MCF 10A (cell line): ENCODE measurements around the gene CCDC137. TPM values are rescaled to one million over a fixed set of nuclear protein-coding genes. Genes with fewer than 3 reads are reported as not detected.

Experiments used
- BruUV-seq: library from RNA; stranded (reverse); fragments of 400-500 nt; replicated peaks from 2 replicates; lab custom pipeline; 2021; lab: Mats Ljungman, UMichigan
- CTCF ChIA-PET: fragments of 300-600 bp; sonication (Branson Sonifier 250); formaldehyde crosslinking; extraction: SDS; loops from one replicate; lab custom pipeline; 2021; ENCODE audit warnings: antibody characterized with exemption, inconsistent platforms; lab: Yijun Ruan, JAX
- POLR2A ChIA-PET: fragments of 300-600, 350-650 bp; sonication (Branson Sonifier 250); formaldehyde crosslinking; extraction: SDS; loops from one replicate; lab custom pipeline; 2020; ENCODE audit warnings: antibody characterized with exemption, inconsistent platforms; lab: Yijun Ruan, JAX
- DNase-seq: peaks from one replicate; pipeline ENCODE4 v3.0.0-alpha.2; 2018; ENCODE audit not compliant: unreplicated experiment
- H3K27ac Mint-ChIP-seq: one replicate; pipeline ENCODE4 v1.8.0; 2022; ENCODE audit warnings: mild to moderate bottlenecking, low read depth, mixed read lengths; ENCODE audit not compliant: unreplicated experiment
- H3K27me3 Mint-ChIP-seq: one replicate; pipeline ENCODE4 v1.8.0; 2022; ENCODE audit warnings: mixed read lengths; ENCODE audit not compliant: insufficient read depth, unreplicated experiment
- H3K36me3 Mint-ChIP-seq: one replicate; pipeline ENCODE4 v1.8.0; 2022; ENCODE audit warnings: mild to moderate bottlenecking, moderate library complexity, mixed read lengths; ENCODE audit not compliant: insufficient read depth, unreplicated experiment
- H3K4me1 Mint-ChIP-seq: one replicate; pipeline ENCODE4 v1.8.0; 2022; ENCODE audit warnings: mixed read lengths; ENCODE audit not compliant: insufficient read depth, unreplicated experiment
- H3K4me3 Mint-ChIP-seq: one replicate; pipeline ENCODE4 v1.8.0; 2022; ENCODE audit warnings: mild to moderate bottlenecking, moderate library complexity, mixed read lengths; ENCODE audit not compliant: unreplicated experiment
- H3K9me3 Mint-ChIP-seq: one replicate; pipeline ENCODE4 v1.8.0; 2022; ENCODE audit warnings: mixed read lengths; ENCODE audit not compliant: unreplicated experiment
- intact Hi-C: fragments of 100-400 bp; cut with micrococcal nuclease; formaldehyde crosslinking; loops from 2 replicates; pipeline ENCODE4 v1.14.1; 2022
- total RNA-seq: library from RNA; stranded (reverse); gene quantifications from 2 replicates; pipeline ENCODE4 v1.2.3, GENCODE V29; 2022
- TF ChIP-seq, protein P1 (sequence below): fragments of 200-600 bp; IDR thresholded peaks from one replicate; pipeline ENCODE4 v1.8.0; 2022; ENCODE audit warnings: antibody characterized with exemption, mild to moderate bottlenecking; ENCODE audit not compliant: unreplicated experiment

The CCDC137 gene
- total RNA-seq, 1 experiment from 2014 or later: 27.1 TPM

DNA sequence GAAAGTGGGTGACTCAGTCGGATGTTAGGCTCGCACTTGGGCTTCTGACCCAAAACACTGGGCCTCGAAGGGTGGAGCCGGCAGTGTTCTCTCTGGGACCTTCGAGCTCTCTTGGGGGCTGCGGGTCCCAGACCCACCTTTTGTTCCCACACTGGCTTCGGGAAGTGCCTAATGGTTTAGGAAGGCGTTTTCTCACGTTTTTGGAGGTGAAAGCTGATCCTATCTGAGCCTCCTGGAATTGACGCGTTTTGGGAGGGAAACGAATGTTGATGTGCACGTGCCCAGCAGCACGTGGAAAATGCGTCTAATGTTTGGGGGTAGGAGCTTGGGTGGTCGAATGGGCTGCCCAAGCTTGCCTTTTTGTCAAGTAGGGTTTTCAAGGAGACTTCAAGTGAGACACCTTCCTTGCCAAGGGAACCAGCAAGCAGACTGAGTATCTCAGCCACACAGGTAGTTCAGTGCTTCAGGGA is 17.9 kb downstream of the CCDC137 start:
- Mint-ChIP-seq H3K4me3 (peak overlapping the region; percentile 91), H3K9me3 (no peaks in the 10 kb centered on the region), H3K4me1 (peaks cover 5% of the 10 kb centered on the region), H3K27me3 (no peaks in the 10 kb centered on the region), H3K27ac (peak overlapping the region; percentile 89), H3K36me3 (peaks cover 51% of the 10 kb centered on the region)
- ChIA-PET POLR2A (interaction anchor here (0.6 to 5.0 kb wide), 20 partner anchors 12 to 242 kb away, joined by 3 to 122 read pairs (median 6); partner anchors contain the start of genes CCDC137, FAAP100, MCRIP1 and MRPL12), CTCF (interaction anchor here (0.6 to 0.9 kb wide), 3 partner anchors 16 to 206 kb away, joined by 3 to 5 read pairs (median 4); no protein-coding TSS in a partner anchor)
- TF ChIP-seq, protein P1, sequence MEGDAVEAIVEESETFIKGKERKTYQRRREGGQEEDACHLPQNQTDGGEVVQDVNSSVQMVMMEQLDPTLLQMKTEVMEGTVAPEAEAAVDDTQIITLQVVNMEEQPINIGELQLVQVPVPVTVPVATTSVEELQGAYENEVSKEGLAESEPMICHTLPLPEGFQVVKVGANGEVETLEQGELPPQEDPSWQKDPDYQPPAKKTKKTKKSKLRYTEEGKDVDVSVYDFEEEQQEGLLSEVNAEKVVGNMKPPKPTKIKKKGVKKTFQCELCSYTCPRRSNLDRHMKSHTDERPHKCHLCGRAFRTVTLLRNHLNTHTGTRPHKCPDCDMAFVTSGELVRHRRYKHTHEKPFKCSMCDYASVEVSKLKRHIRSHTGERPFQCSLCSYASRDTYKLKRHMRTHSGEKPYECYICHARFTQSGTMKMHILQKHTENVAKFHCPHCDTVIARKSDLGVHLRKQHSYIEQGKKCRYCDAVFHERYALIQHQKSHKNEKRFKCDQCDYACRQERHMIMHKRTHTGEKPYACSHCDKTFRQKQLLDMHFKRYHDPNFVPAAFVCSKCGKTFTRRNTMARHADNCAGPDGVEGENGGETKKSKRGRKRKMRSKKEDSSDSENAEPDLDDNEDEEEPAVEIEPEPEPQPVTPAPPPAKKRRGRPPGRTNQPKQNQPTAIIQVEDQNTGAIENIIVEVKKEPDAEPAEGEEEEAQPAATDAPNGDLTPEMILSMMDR: no peak
- DNase-seq: no peak
- intact Hi-C loops: no loop called here
- BruUV-seq: TSS peak; percentile 77

DNA sequence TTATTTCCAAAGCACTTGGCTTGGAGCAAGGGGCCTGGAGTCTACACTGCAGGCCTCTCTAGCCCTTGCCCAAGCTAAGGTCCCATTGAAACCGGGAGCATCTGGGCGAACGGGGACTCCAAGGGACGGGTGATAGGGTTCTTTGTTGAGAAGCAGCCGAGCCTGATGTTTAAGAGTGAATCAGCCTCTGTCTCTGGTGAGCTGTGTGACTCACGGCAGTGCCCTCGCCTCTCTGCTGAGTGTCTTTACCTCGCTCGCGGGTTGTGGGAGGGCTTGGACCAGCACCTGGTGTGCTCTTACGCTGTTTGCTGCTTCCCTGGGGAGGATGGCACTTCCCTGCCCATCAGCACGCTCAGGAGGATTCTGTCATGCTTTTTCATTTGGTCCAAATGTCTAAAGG is 18.6 kb downstream of the CCDC137 start:
- Mint-ChIP-seq H3K27ac (peak overlapping the region; percentile 89), H3K27me3 (no peaks in the 10 kb centered on the region), H3K9me3 (no peaks in the 10 kb centered on the region), H3K4me3 (peak overlapping the region; percentile 91), H3K4me1 (peaks cover 5% of the 10 kb centered on the region), H3K36me3 (peaks cover 48% of the 10 kb centered on the region)
- intact Hi-C loops: no loop called here
- POLR2A ChIA-PET: interaction anchor here (0.6 to 5.0 kb wide), 13 partner anchors 11 to 446 kb away, joined by 3 to 122 read pairs (median 6); partner anchors contain the start of genes CCDC137, FAAP100, MRPL12 and NDUFAF8
- TF ChIP-seq, protein P1: no peak
- CTCF ChIA-PET: interaction anchor here (0.6 to 1.7 kb wide), 3 partner anchors 9 to 205 kb away, joined by 4 to 5 read pairs (median 4); no protein-coding TSS in a partner anchor
- DNase-seq: peak; percentile 65
- no TSS peak for BruUV-seq

DNA sequence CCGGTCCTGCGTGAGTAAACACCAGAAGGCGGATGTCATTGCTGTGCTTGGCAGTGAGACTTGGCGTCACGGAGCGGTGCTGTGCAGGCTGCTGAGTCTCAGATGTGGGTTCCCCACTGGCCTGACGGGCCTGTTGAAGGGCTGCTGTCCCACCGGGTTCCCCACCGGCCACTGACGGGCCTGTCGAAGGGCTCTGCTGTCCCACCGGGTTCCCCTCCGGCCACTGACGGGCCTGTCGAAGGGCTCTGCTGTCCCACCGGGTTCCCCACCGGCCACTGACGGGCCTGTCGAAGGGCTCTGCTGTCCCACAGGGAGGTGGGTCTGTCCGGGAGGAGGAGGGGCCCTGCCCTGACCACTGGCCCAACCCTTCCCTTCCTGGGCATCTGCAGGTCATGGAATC is 20.1 kb downstream of the CCDC137 start:
- POLR2A ChIA-PET: interaction anchor here (2.3 to 3.8 kb wide), 2 partner anchors 10 to 16 kb away, joined by 7 to 19 read pairs; partner anchors contain the start of gene MRPL12

More for the DNA sequence above, 20.1 kb downstream of the CCDC137 start:
- Mint-ChIP-seq H3K4me3 (no peak overlapping the region), H3K27ac (peak overlapping the region; percentile 75), H3K4me1 (peaks cover 5% of the 10 kb centered on the region), H3K9me3 (no peaks in the 10 kb centered on the region), H3K27me3 (no peaks in the 10 kb centered on the region), H3K36me3 (peaks cover 48% of the 10 kb centered on the region)
- no TSS peak for BruUV-seq
- intact Hi-C loops: no loop called here
- TF ChIP-seq, protein P1: no peak
- CTCF ChIA-PET: interaction anchor here (1.7 kb wide), 1 partner anchor 11 kb away, joined by 4 read pairs; no protein-coding TSS in a partner anchor
- DNase-seq: no peak
